Progenitor cell of endocrine pancreas (in vitro differentiated cells): ENCODE data around the gene GPR148. TPM values are rescaled to one million over a fixed set of nuclear protein-coding genes. Genes with fewer than 3 reads are reported as not detected.

ENCODE experiments used
- DNase-seq: peaks from one replicate; pipeline ENCODE4 v3.0.0; 2021; ENCODE audit warnings: low spot score; ENCODE audit not compliant: unreplicated experiment
- H3K27ac Mint-ChIP-seq: 2 replicates; pipeline ENCODE4 v1.8.0; 2021; ENCODE audit warnings: mild to moderate bottlenecking, moderate library complexity, mixed read lengths
- H3K27me3 Mint-ChIP-seq: 2 replicates; pipeline ENCODE4 v1.8.0; 2021; ENCODE audit warnings: mixed read lengths
- H3K36me3 Mint-ChIP-seq: 2 replicates; pipeline ENCODE4 v1.8.0; 2022; ENCODE audit warnings: mixed read lengths; ENCODE audit not compliant: insufficient read depth
- H3K4me1 Mint-ChIP-seq: 2 replicates; pipeline ENCODE4 v1.8.0; 2021; ENCODE audit warnings: low read depth, mixed read lengths
- H3K4me3 Mint-ChIP-seq: 2 replicates; pipeline ENCODE4 v1.8.0; 2021; ENCODE audit warnings: low read depth, mild to moderate bottlenecking, moderate library complexity, mixed read lengths
- H3K9me3 Mint-ChIP-seq: 2 replicates; pipeline ENCODE4 v1.8.0; 2021; ENCODE audit warnings: low read depth, mixed read lengths
- CTCF ChIP-seq: fragments of 200-600 bp; sonication (generic); IDR thresholded peaks from one replicate; pipeline ENCODE4 v1.5.0; 2021; ENCODE audit warnings: antibody characterized with exemption, mild to moderate bottlenecking; ENCODE audit not compliant: unreplicated experiment
- total RNA-seq: library from RNA; stranded (reverse); gene quantifications from 2 replicates; pipeline ENCODE4 v1.2.1, GENCODE V29; 2021

The GPR148 gene
- total RNA-seq, 1 donor from 2014 or later, result 0.46 TPM

DNA sequence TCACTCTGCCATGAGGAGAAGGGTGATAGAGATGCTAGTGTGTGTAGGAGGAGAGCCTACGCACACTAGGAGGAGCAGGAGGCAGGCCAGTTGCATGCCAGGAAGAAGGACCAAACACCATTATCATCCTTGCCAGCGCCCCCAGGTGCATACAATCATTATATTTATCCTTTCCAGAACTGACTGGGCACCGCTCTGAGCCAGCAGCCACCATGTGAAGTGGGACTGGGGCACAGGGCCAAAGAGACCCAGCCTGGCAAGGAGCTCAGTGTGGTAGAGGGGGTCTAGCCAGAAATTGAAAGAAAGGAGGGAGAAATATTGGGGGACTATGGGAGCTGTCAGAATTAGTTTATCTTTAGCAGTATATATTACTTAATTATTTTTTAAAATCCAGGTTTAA is 8.3 kb upstream of the GPR148 start:
- peaks cover 3% of the 10 kb centered on the region for H3K27me3 Mint-ChIP-seq
- peaks cover 3% of the 10 kb centered on the region for H3K9me3 Mint-ChIP-seq
- H3K36me3 Mint-ChIP-seq, result no peaks in the 10 kb centered on the region
- no peak for TF ChIP-seq CTCF
- no peak overlapping the region for H3K27ac Mint-ChIP-seq
- DNase-seq, result no peak
- no peaks in the 10 kb centered on the region for H3K4me1 Mint-ChIP-seq
- H3K4me3 Mint-ChIP-seq, result no peak overlapping the region

- no peak overlapping the region for H3K4me3 Mint-ChIP-seq
- peaks cover 3% of the 10 kb centered on the region for H3K9me3 Mint-ChIP-seq
- no peak for TF ChIP-seq CTCF
- no peak for DNase-seq
- no peak overlapping the region for H3K27ac Mint-ChIP-seq
- no peaks in the 10 kb centered on the region for H3K36me3 Mint-ChIP-seq
- peaks cover 3% of the 10 kb centered on the region for H3K4me1 Mint-ChIP-seq
- peaks cover 17% of the 10 kb centered on the region for H3K27me3 Mint-ChIP-seq
These were observed 4.4 kb upstream of the GPR148 start for GRCh38 chr2:130724455-130724854.

GRCh38 chr2:130726614-130727180 is 2.2 kb upstream of the GPR148 start:
- TF ChIP-seq CTCF, result no peak
- Mint-ChIP-seq H3K4me1 (peaks cover 3% of the 10 kb centered on the region), H3K9me3 (peaks cover 3% of the 10 kb centered on the region), H3K36me3 (no peaks in the 10 kb centered on the region), H3K4me3 (peak overlapping the region; percentile 68), H3K27me3 (peaks cover 28% of the 10 kb centered on the region), H3K27ac (peak overlapping the region; percentile 62)
- DNase-seq, result no peak

GRCh38 chr2:130727286-130727924 is 1.5 kb upstream of the GPR148 start:
- peak; percentile 86 for DNase-seq
- H3K27ac Mint-ChIP-seq, result peak overlapping the region; percentile 62
- H3K27me3 Mint-ChIP-seq, result peaks cover 28% of the 10 kb centered on the region
- TF ChIP-seq CTCF, result peak; percentile 14
- no peaks in the 10 kb centered on the region for H3K36me3 Mint-ChIP-seq
- peaks cover 3% of the 10 kb centered on the region for H3K4me1 Mint-ChIP-seq
- peak overlapping the region; percentile 68 for H3K4me3 Mint-ChIP-seq
- peaks cover under 1% of the 10 kb centered on the region for H3K9me3 Mint-ChIP-seq

- no peak for DNase-seq
- no peaks in the 10 kb centered on the region for H3K36me3 Mint-ChIP-seq
- H3K4me1 Mint-ChIP-seq, result peaks cover 3% of the 10 kb centered on the region
- peaks cover 28% of the 10 kb centered on the region for H3K27me3 Mint-ChIP-seq
- H3K4me3 Mint-ChIP-seq, result peak overlapping the region; percentile 68
- peak overlapping the region; percentile 30 for H3K27ac Mint-ChIP-seq
- H3K9me3 Mint-ChIP-seq, result no peaks in the 10 kb centered on the region
- TF ChIP-seq CTCF, result no peak
These were observed 839 bp upstream of the GPR148 start for GRCh38 chr2:130728007-130728454.
